Stimulated activated CD4-positive, alpha-beta T cell treated with anti-CD3 and anti-CD28 coated beads, TNF-alpha, amount 100 ng/mL, for 48 hours (primary cell): ENCODE results near the gene KANK2.

Source experiments
- DNase-seq, 3 donors: peaks; one replicate each; pipeline ENCODE4 v3.0.0-alpha.2; 2020; ENCODE audit warnings: low read depth in 3 of 3

KANK2 gene

DNA sequence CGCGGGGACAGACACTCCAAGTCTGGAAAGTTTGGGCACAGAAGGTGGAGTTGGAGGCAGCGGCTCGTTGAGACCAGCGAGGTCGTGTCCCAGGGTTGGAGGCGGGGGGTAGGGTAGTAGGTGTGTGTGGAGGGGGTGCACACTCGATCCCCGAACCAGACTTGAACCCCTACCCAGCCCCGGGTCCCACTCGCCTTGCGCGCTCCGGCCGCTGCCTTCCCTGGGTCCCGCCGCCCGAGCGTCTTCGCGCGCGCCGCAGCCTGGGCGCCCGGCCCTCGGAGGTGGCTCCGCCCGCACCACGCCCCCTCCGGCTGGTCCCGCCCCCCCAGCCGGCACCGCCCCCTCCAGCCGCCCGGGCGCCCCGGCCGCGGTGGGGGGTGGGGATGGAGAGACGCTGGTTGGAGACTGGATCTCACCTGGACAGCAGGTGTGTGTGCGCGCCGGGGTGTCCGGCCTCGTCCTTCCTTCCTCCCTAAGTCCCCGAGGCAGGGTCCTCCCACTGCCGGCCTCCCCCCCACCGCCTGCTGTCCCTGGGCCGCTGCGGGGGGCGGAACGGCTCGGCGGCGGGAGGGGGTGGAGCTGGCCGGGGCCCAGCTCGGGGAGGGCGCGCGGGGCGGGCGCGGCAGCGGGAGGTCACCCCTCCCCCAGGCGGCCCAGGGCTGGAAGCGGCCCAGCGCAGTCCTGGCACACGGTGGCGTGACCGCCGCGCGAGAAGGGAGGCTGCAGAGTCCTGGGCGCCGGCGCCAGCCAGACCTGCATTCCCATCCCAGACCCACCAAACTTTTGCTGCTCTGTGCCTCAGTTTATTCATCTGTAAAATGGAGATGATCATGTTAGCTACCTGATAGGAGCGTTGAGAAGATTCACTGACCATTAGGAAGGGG lies at the start of gene KANK2:
Gene KANK2, minus strand, starts transcription at position 255 of the 884 bp plus-strand sequence. CDS start 3,034 bp downstream, outside the sequence.
- DNase-seq, result peak; percentile 41 to 79 (median 54)

GRCh38 chr19:11246941-11247340 lies 49.6 kb upstream of the KANK2 start:
- DNase-seq, result no peak

DNA sequence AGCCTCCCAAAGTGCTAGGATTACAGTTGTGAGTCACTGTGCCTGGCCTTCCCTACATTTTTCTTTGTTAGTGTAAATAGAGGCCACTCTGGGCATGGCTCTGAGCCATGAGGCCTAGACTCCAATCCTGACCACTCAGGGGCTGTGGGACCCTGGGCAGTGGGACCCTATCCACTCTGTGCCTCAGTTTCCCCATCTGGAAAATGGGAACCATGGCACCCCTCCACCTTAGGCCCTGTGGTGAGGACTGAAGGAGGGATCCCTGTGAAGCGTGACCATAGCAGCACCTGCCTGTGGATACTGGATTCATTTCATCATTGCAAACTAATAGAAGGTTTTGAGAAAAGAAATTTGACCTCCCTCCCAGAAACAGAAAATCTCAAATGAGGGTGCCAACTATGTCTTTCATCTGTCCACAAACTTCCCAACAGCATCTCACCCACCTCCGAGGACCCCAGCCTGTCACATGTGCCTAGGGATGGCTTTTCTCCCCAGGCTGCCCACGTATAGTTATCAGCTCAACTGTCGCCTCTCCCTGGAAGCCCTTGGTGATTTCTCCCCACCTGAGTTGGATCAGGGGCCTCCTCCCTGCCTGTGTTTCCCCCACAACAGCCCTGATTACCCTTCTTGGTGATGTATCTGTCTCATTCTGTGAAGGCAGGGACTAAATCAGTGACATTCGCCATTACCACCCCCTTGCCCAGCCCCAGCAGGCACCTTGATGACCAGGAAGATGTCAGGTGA lies 47.7 kb upstream of the KANK2 start:
- no peak for DNase-seq

- DNase-seq, result no peak
These were observed 46.4 kb upstream of the KANK2 start for GRCh38 chr19:11243798-11244169.

- peak; percentile 75 to 94 (median 84) for DNase-seq
These were observed 45.8 kb upstream of the KANK2 start for GRCh38 chr19:11242864-11243797.

GRCh38 chr19:11242025-11242424 lies 44.7 kb upstream of the KANK2 start:
- DNase-seq, result no peak

- DNase-seq, result no peak
These were observed 42.7 kb upstream of the KANK2 start for GRCh38 chr19:11240008-11240444.

DNA sequence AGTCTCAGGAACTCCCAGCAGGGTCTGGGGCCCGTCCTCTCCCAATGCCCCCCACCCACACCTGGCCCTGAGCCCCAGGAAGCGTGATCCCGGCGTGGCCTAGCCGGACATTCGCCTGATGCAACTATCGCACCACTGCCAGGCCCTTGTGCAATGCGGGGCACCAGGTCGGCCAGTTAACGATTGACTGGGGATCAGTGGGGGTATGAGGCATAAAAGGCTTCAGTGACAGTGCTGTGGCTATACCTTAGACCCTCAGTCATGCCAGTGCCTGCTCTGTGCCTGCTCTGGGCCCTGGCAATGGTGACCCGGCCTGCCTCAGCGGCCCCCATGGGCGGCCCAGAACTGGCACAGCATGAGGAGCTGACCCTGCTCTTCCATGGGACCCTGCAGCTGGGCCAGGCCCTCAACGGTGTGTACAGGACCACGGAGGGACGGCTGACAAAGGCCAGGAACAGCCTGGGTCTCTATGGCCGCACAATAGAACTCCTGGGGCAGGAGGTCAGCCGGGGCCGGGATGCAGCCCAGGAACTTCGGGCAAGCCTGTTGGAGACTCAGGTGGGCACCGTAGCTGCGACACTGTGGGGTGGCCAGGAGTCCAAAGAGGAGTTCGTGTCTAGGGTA lies 42.1 kb upstream of the KANK2 start, which contains the start of gene ANGPTL8:
Gene ANGPTL8, plus strand, starts transcription at position 243 of the 624 bp plus-strand sequence. Its CDS starts 19 bp downstream, at position 262.
- DNase-seq, result no peak

DNA sequence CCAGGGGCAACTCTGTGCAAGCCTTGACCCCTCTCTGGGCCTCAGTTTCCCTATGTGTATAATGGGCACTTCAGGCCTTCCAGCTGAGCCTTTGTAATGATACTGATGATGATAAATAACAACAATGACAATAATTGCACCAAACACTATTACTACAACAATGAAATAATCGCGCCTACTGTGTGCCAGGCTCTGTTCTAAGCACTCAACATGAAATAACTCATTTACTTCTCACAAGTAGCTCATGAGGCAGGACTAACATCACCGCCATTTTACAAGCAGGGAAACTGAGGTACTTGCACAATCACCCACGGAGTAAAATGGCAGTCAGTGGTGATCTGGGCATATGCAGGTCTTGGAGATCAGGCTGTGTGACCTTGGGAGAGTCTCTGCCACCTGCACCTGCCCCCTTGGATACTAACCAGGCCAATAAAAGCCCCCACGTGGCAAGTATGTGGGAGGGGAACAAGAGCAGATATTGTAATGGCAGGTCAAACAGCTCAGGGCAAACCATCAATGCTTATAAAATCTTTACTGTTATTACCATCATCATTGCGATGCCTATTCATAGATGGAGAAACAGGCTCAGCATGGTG lies 41.5 kb upstream of the KANK2 start:
- no peak for DNase-seq

- no peak for DNase-seq
These were observed 40.7 kb upstream of the KANK2 start for GRCh38 chr19:11238041-11238440.

DNA sequence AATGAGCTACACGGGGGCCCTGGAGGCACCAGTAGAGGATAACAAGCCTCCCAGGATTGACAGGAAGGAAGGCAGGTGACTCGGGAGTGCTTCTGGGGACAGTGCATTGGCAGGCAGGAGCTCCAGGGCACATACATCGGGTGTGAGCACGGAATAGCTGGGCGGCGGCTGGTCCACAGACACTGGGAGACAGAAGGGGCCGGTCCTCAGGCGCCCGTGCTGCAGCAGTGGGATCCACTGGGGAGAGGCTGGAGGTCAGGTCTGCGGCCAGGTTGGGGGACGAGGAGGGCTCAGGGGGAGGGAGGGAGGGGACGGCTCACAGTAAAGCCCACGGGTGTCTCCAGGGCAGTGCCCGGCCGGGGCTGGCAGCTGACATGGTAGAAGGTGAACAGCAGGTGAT lies 40.0 kb upstream of the KANK2 start:
- no peak for DNase-seq

GRCh38 chr19:11236324-11237301 lies 39.3 kb upstream of the KANK2 start:
- DNase-seq, result no peak

DNA sequence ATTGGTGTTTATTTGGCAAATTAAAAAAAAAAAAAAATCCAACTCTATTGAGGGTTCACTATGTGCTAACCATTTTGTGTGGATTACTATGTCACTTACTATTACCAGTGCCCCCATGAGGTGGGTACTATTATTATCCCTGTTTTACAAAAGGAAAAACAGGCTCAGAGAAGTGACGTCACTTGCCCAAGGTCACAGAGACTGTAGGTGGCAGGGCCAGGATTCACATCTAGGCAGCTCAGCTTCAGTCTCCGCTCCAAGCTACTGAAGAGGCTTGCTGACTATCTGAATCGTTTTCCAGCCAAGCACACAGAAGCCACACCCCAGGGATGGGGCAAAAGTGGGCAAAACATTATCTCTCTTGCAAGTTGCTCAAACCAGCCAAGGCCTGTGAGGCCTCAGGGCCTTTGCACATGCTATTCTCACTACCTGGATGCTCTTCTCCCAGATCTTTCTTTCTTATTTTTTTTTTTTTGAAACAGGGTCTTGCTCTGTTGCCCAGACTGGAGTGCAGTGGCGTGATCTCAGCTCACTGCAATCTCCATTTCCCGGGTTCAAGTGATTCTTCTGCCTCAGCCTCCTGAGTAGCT lies 37.2 kb upstream of the KANK2 start:
- DNase-seq, result no peak

DNA sequence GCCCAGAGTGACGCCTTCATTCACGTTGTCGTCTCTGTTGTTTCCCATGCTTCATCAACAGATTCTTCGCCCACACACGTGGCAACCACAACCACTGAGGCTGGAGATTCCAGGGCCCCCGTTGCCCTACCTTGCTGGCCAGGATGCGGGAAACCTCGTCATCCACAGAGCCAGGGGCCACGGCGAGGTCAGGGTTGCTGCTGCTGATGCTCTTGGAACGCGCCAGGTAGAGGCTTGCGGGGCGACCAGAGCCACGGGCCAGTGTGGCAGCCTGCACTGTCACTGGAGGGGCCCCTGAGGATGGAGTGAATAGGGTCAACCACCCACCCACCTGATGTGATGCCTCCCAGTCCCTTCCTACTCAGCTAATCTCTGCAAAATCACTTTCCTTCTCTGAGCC lies 35.7 kb upstream of the KANK2 start:
- DNase-seq, result no peak

DNA sequence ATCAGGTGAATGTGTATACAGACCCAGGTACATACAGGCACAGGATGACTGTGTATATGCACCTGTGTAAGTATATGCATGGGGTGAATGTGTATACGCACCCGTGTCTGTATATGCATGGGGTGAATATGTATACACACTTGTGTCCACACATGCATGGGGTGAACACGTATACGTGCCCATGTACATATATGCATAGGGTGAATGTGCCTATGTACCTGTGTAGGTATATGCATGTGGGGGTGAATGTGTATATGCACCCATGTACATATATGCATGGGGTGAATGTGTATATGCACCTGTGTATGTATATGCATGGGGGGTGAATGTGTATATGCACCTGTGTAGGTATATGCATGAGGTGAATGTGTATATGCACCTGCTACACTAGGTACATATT lies 35.2 kb upstream of the KANK2 start:
- DNase-seq, result no peak

DNA sequence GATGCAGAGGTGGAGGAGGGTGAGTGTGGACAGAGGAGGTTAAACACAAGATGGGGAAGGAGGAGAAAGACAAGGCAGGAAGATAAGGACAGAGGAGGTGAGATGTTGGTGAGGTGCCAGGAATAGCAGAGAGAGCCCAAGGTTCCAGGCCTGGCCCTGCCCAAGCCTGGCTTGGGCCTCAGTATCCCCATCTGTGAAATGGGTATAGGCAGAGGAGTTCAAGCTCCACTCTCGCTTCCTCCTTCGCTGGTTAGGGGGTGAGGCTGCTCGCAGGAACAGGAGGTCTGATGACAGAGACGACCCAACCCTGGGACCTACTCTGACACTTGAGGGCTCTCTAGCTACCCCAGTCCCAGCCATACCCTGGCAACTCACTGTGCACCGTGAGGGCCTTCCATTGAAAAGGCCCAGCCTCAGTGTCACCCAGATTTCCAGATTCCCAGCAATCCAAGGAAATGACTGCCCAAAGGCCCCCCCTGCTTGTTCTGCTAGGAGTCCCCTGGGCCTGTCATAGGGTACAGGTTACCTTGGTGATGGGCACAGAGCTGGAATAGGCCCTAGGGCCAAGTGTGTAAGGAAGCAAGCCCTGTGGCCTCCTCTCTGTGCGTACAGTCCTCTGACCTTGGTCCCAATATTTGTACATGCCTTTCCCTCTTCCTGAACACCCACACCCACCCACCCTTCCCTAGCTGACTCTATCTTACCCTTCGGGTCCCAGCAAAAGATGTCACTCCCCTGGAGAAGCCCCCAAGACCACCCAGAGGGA lies 33.5 kb upstream of the KANK2 start:
- no peak for DNase-seq

DNA sequence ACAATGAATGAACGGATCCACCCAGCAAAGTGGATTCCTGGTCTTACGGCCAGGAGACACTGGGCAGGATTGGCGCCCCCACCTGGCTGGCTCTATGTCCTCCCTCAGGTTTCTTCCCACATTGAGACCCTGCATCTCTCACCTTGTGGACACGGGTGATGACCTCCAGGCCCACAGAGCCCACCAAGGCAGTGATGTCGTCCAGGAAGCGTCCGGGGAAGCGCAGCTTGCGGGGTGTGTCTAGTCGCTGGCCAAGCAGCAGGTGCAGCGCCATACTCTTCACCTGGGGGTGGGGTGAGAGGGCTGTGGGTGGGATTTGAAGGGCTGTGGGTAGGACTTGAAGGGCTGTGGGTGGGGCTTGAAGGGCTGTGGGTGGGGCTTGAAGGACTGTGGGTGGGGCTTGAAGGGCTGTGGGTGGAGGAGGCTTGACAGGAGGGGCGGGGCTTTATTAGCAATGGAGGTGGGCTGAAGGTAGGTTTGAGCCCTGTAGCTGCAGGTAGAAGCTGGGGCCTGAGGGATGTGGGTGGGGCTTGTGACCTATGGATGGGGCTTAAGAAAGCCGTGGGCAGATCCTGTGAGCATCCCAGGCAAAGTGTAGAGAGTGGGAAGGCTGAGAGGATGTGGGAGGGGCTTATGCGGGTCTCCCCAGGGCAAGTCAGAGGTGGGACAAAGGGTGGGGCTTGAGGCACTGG lies 30.0 kb upstream of the KANK2 start:
- DNase-seq, result peak in 1 of 3 donors; percentile 11

DNA sequence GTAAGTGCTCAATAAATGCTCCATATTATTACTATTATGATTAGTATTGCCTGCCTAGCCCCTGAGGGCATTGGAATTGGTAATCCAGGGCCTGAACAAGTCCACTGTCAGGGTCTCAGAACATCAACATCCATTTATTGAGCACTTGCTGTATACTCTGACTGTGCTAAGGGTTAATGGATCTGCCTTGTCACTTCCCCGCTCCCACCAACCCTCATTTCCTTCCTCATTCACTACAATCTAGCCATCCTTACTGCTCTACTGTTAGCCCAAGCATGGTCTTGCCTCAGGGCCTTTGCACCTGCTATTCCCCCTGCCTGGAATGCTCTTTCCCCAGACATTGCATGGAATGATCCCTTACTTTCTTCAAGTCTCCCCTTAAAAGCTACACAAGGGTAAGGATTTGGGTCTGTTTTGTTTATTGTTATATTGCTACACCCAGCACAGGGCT lies 29.4 kb upstream of the KANK2 start:
- DNase-seq, result no peak
